HepG2 (cell line): ENCODE data around the gene WWP2. TPM values are rescaled to one million over a fixed set of nuclear protein-coding genes. Genes with fewer than 3 reads are reported as not detected.

Experiments used
- ETS1 ChIP-seq: sonication (generic); formaldehyde crosslinking; IDR thresholded peaks from 2 replicates; pipeline ENCODE4 v1.4.0; 2020; ENCODE audit warnings: missing genetic modification reagents
- FOXC1 ChIP-seq: sonication (generic); formaldehyde crosslinking; IDR thresholded peaks from 2 replicates; pipeline ENCODE4 v1.8.0; 2022; ENCODE audit warnings: mild to moderate bottlenecking, missing genetic modification reagents, borderline replicate concordance
- HES4 ChIP-seq: sonication (generic); formaldehyde crosslinking; IDR thresholded peaks from 2 replicates; pipeline ENCODE4 v1.9.0; 2021; ENCODE audit warnings: mild to moderate bottlenecking, missing genetic modification reagents, borderline replicate concordance
- HMG20A ChIP-seq: IDR thresholded peaks from 2 replicates; pipeline ENCODE4 v1.6.1; 2016; ENCODE audit warnings: borderline replicate concordance
- HNF1B ChIP-seq: sonication (generic); formaldehyde crosslinking; IDR thresholded peaks from 2 replicates; pipeline ENCODE4 v1.5.1; 2020; ENCODE audit warnings: mild to moderate bottlenecking, moderate library complexity, missing genetic modification reagents
- IKZF4 ChIP-seq: sonication (generic); formaldehyde crosslinking; IDR thresholded peaks from 2 replicates; pipeline ENCODE4 v1.5.1; 2020; ENCODE audit warnings: borderline replicate concordance, mild to moderate bottlenecking, low read depth, missing genetic modification reagents; ENCODE audit errors: not compliant biosample characterization
- MIXL1 ChIP-seq: IDR thresholded peaks from 2 replicates; pipeline ENCODE4 v1.6.1; 2016
- MTERF4 ChIP-seq: sonication (generic); formaldehyde crosslinking; IDR thresholded peaks from 2 replicates; pipeline ENCODE4 v1.8.0; 2023; ENCODE audit warnings: mild to moderate bottlenecking, missing genetic modification reagents
- MZF1 ChIP-seq: sonication (generic); formaldehyde crosslinking; IDR thresholded peaks from 2 replicates; pipeline ENCODE4 v1.8.1; 2023; ENCODE audit warnings: mild to moderate bottlenecking, missing genetic modification reagents, borderline replicate concordance
- ONECUT2 ChIP-seq: sonication (generic); formaldehyde crosslinking; IDR thresholded peaks from 2 replicates; pipeline ENCODE4 v1.4.0; 2020; ENCODE audit warnings: missing genetic modification reagents
- PAX8 ChIP-seq: sonication (generic); formaldehyde crosslinking; IDR thresholded peaks from 2 replicates; pipeline ENCODE4 v1.8.0; 2022; ENCODE audit warnings: mild to moderate bottlenecking, missing genetic modification reagents, borderline replicate concordance
- SATB2 ChIP-seq: sonication (generic); formaldehyde crosslinking; IDR thresholded peaks from 2 replicates; pipeline ENCODE4 v1.5.0; 2020; ENCODE audit warnings: missing genetic modification reagents
- SMAD1 ChIP-seq: sonication (generic); formaldehyde crosslinking; IDR thresholded peaks from 2 replicates; pipeline ENCODE4 v1.4.0; 2020; ENCODE audit warnings: missing genetic modification reagents, low read depth, mild to moderate bottlenecking, borderline replicate concordance
- SP140L ChIP-seq: sonication (generic); formaldehyde crosslinking; IDR thresholded peaks from 2 replicates; pipeline ENCODE4 v1.4.0; 2020; ENCODE audit warnings: missing genetic modification reagents, borderline replicate concordance
- STAG1 ChIP-seq: sonication (generic); formaldehyde crosslinking; IDR thresholded peaks from 2 replicates; pipeline ENCODE4 v1.4.0; 2020; ENCODE audit warnings: missing genetic modification reagents
- ZBTB39 ChIP-seq: sonication (generic); formaldehyde crosslinking; IDR thresholded peaks from 2 replicates; pipeline ENCODE4 v1.5.0; 2020; ENCODE audit warnings: missing genetic modification reagents
- ZFP36L2 ChIP-seq: sonication (generic); formaldehyde crosslinking; IDR thresholded peaks from 2 replicates; pipeline ENCODE4 v1.4.0; 2020; ENCODE audit warnings: missing genetic modification reagents
- ZNF274 ChIP-seq: sonication (generic); formaldehyde crosslinking; IDR thresholded peaks from 2 replicates; pipeline ENCODE4 v1.5.1; 2020; ENCODE audit warnings: mild to moderate bottlenecking, missing genetic modification reagents
- ZNF343 ChIP-seq: sonication (generic); formaldehyde crosslinking; IDR thresholded peaks from 2 replicates; pipeline ENCODE4 v1.4.0; 2020; ENCODE audit warnings: mild to moderate bottlenecking, missing genetic modification reagents
- ZNF543 ChIP-seq: sonication (generic); formaldehyde crosslinking; IDR thresholded peaks from 2 replicates; pipeline ENCODE4 v1.4.0; 2020; ENCODE audit warnings: mild to moderate bottlenecking, missing genetic modification reagents
- ZNF552 ChIP-seq: sonication (generic); formaldehyde crosslinking; IDR thresholded peaks from 2 replicates; pipeline ENCODE4 v1.9.0; 2022; ENCODE audit warnings: missing genetic modification reagents, mild to moderate bottlenecking, borderline replicate concordance
- ZNF788 ChIP-seq: sonication (generic); formaldehyde crosslinking; IDR thresholded peaks from 2 replicates; pipeline ENCODE4 v1.5.0; 2020; ENCODE audit warnings: mild to moderate bottlenecking, missing genetic modification reagents, borderline replicate concordance
- polyA plus RNA-seq, 8 experiments: library from polyadenylated mRNA; depleted of rRNA in 3 of 8; stranded (reverse) in 7 of 8; unstranded in 1 of 8; fragments of >200 nt; fragmentation: Illumina TruSeq in 4 of 8; extraction: Trizol in 4 of 8; gene quantifications; 2 replicates each; pipeline versions ENCODE4 v1.2.1 to v1.2.3, GENCODE V29; 2011 to 2016; ENCODE audit warnings: low read depth in 4 of 8, missing spikeins in 1 of 8, mixed read lengths in 1 of 8; ENCODE audit not compliant: insufficient read depth in 1 of 8
- total RNA-seq, 5 experiments: library from RNA; depleted of rRNA; stranded (reverse); fragments of >200 nt; fragmentation: Illumina TruSeq; extraction: Trizol; gene quantifications; 2 replicates each; pipeline ENCODE4 v1.2.3, GENCODE V29; 2016; ENCODE audit warnings: low read depth in 1 of 5

WWP2 gene
- total and polyA plus RNA-seq, 2 of the 13 experiments (the other 11 are each of a cell fraction or from before 2014, with no cell fraction given) = 11.4 to 28.2 TPM

- TF ChIP-seq ETS1 (CRISPR knock-in tag) (no peak), ZNF543 (CRISPR knock-in tag) (0 out of 2 replicates have a peak, but pooled peaks have one; percentile 14), HES4 (CRISPR knock-in tag) (no peak), HNF1B (CRISPR knock-in tag) (peak; percentile 76), MTERF4 (CRISPR knock-in tag) (0 out of 2 replicates have a peak, but pooled peaks have one; percentile 69), ZFP36L2 (no peak), FOXC1 (CRISPR knock-in tag) (no peak), ZNF274 (peak; percentile 81), ZBTB39 (no peak; the same call in 1 of the 2 replicates), SATB2 (no peak), IKZF4 (CRISPR knock-in tag) (peak; percentile 36), SP140L (CRISPR knock-in tag) (no peak), MZF1 (CRISPR knock-in tag) (0 out of 2 replicates have a peak, but pooled peaks have one; percentile 54), ZNF552 (CRISPR knock-in tag) (no peak), STAG1 (CRISPR knock-in tag) (peak; percentile 74), PAX8 (no peak), HMG20A (CRISPR knock-in tag) (peak; percentile 69; the same call in 1 of the 2 replicates), ZNF343 (CRISPR knock-in tag) (no peak), MIXL1 (peak; percentile 95), ONECUT2 (no peak), SMAD1 (CRISPR knock-in tag) (no peak), ZNF788 (peak; percentile 54; the same call in 1 of the 2 replicates)
Measured at GRCh38 chr16:69859105-69859989, 97.2 kb downstream of the WWP2 start (continued).
